HG03066 (cell line): ENCODE measurements around the gene ISCU.
"Not testable (repeated sequence)": the region's sequence is repeated elsewhere in the genome, so short reads cannot be mapped to it uniquely, and the experiment has no call there.

Experiments used
- ATAC-seq: cut with Tn5 transposase; IDR thresholded peaks from one replicate; pipeline ENCODE4 v1.9.1; 2021; ENCODE audit warnings: low read depth; ENCODE audit not compliant: unreplicated experiment

Gene ISCU

DNA sequence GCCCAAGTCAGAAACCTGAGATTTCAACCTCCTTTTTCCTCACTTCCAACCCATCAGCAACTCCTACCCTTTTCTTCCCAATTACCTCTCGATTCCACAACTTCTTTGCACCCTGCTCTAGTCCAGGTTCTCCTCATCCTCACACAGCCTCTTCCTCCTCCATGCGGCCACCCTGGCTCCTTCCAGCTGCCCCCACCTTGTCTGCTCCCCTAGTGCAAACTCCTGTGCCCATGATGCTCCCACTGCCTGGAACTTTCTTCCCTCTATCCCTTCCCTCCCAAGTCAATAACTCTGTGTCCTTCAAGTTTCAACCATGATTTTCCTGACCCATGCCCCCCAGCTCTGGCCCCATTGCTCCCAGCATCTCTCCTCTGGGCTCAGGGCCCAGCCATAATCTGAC lies 54.0 kb downstream of the ISCU start:
- ATAC-seq = no peak

DNA sequence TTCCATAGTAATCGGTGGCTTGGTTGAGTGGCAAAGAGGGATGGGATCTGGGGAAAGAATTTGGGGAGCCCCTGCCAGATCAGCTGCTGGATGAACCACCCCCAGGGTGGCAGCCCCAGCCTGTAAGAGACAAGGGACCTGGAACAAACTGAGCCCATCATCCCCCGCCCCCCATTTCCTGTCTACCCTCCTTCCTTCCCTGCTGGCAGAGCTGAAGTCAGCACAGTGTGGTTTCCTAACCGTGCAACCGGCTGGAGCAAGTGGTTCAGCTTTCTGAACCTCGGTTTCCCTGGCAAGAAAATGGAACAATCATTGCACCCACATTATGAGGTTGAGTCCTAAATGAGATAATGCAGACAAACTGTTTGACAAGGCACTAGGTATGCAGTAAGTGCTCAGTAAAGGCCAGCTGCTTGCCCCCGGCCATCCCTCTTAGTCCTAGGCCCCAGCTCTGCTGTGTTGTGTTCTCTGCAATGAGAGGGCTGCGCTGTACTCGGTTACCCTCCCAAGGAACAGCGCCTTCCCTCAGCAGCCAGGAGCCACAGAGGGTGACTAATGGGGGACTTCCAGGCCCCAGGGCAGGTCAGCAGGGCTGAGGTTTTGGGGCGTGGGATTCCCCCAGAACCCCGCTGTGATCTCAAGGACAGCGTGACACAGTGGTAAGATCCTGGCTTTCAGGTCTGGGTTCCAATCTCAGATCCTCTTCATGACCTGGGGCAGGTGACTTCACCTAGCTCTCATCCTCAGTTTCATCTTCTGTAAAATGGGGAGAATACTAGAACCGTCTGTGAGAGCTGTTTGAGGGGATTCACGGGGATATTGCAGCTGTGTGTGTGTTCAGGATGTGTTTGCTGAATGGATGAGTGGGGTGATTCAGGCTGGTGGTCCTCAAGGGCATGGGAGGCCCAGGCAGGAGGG lies 54.8 kb downstream of the ISCU start:
- peak; percentile 66 for ATAC-seq

- ATAC-seq = peak; percentile 42
Measured at GRCh38 chr12:108618079-108618952, 55.9 kb downstream of the ISCU start.

- not testable (repeated sequence) for ATAC-seq
Measured at GRCh38 chr12:108618953-108619274, 56.5 kb downstream of the ISCU start.
